ENCODE data around the gene CHAMP1.
"Not testable (repeated sequence)": the region's sequence is repeated elsewhere in the genome, so short reads cannot be mapped to it uniquely, and the experiment has no call there.

Gene CHAMP1

GRCh38 chr13:114299604-114300305, 14.5 kb upstream of the CHAMP1 start:
- no peak for DNase-seq (ENCODE audit: low read depth)

- DNase-seq (ENCODE audit: low read depth) = no peak
Measured at GRCh38 chr13:114303700-114304327, 10.5 kb upstream of the CHAMP1 start.

- no peak for DNase-seq (ENCODE audit: low read depth)
Measured at GRCh38 chr13:114304346-114305034, 9.8 kb upstream of the CHAMP1 start.

DNA sequence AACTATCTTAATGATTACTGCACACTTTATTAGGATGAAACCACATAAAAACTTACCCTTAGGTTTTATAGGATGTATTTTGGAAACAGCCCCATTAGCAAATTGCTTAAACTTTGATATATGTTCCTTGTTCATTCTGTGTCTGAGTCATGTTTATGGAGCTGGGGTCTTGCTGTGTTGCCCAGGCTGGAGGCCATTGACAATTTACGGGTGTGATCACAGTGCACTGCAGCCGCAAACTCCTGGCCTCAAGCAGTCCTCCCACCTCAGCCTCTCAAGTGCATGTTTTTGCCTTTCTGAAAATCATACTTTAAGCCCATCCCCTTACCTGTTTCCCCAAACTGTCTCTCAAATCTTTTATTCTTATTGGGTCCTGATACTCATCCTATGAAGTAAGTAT, 5.2 kb upstream of the CHAMP1 start:
- DNase-seq (ENCODE audit: low read depth) = no peak

GRCh38 chr13:114309806-114310410, 4.4 kb upstream of the CHAMP1 start:
- DNase-seq (ENCODE audit: low read depth) = no peak

- no peak for DNase-seq (ENCODE audit: low read depth)
Measured at GRCh38 chr13:114310956-114311355, 3.3 kb upstream of the CHAMP1 start.

- no peak for DNase-seq (ENCODE audit: low read depth)
Measured at GRCh38 chr13:114311387-114311786, 2.9 kb upstream of the CHAMP1 start.

GRCh38 chr13:114311908-114312307, 2.4 kb upstream of the CHAMP1 start:
- DNase-seq (ENCODE audit: low read depth) = no peak

DNA sequence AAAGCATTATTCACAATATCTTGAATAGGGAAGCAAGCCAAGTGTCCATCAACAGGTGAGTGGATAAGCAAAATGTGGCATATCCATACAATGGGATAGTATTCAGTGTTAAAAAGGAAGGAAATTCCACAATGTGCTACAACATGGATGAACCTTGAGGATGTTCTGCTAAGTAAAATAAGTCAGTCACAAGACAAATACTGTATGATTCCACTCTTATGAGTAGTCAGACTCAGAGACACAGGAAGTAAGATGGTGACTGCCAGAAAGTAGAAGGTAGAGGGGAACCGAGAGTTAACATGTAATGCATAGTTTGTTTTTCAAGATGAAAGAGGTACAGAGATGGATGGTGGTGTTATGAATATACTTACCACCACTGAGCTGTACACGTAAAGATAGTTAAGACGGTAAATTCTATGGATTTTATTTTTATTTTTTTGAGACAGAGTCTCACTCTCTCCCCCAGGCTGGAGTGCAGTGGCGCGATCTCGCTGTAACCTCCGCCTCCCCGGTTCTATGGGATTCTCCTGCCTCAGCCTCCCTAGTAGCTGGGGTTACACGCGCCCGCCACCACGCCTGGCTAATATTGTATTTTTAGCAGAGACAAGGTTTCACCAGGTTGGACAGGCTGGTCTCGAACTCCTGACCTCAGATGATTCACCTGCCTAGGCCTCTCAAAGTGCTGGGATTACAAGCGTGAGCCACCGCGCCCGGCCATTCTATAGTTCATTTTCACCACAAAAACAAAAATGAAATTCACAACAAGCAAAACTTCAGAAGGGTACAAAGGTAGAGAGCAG, 1.0 kb upstream of the CHAMP1 start:
- no peak for DNase-seq (ENCODE audit: low read depth)

- DNase-seq (ENCODE audit: low read depth) = no peak
Measured at GRCh38 chr13:114315074-114315785, 927 bp downstream of the CHAMP1 start.

DNA sequence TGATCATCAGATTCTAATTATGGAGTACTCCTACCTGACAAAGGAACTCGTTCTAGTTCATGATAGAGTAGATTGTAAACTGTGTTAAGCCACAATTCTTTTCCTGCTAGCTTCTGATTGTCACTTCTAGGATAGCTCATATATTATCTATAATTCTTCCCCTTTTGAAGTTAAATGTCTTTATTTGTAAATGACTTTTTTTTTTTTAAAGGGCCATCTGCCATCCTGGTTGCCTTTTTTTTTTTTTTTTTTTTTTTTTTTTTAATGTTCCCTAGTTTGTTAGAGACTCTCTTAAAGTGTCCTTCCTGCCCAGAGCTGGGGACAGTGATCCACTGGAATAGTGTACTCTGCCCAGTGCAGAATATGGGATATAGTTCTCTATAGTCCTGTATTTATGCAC, 4.3 kb downstream of the CHAMP1 start:
- no peak for DNase-seq (ENCODE audit: low read depth)

DNA sequence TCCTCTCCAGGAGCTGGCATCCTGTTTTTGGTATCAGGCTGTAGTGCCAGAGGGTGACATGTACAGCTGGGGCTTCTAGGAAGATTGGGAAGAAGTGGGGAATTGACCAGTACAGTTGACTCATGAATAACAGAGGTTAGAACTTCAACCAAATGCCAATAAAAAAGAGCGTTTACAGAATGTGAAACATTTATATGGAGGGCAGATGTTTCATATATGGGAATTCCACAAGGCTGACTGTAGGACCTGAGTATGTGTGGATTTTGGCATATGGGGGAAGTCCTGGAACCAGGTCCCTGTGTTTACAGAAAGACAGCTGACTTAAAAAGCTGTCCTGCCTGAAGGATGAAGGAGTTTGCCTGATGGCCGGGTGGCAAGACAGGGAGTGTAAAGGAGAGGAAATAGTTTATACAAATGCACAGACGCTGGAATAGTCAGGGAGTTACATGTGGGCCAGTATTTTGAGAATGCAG, 5.2 kb downstream of the CHAMP1 start:
- DNase-seq (ENCODE audit: low read depth) = peak; percentile 49

DNA sequence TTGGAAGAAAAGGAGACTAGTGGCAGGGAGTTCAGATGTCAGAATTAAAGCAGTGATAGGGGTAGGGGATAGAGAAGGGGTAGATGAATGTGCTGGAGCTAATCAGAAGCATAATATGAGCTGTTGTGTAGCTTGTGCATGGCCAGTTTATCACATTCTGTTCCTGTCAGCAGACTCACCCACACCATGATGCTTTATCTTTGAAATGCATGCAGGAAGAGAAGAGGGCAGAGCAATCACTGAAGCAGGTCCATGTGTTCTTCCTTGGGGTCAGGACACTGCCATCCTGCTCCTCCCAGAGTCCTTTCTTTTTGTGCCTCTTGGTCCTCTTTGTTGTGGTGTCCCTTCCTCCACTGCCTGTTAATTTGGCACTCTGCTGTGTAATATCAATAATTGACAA, 5.8 kb downstream of the CHAMP1 start:
- no peak for DNase-seq (ENCODE audit: low read depth)

GRCh38 chr13:114321256-114321655, 7.0 kb downstream of the CHAMP1 start:
- DNase-seq (ENCODE audit: low read depth) = no peak

DNA sequence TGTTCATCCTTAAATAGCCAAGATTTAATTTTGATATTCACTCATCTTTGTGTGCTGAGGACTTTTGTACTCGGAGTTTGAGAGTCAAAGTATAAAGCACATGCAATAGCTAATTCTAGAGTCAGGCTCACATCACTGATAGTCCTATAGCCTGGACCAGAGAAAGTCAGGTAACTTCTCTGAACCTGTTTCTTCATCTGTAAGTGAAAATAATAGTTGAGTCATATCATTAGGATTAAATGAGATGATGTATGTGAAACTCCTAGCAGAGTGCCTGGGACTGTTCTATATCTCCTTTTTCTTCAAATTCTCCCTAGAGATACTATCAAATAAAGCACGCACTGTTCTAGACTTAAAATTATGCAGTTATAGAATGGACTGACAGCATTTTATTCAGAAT, 9.0 kb downstream of the CHAMP1 start:
- no peak for DNase-seq (ENCODE audit: low read depth)

DNA sequence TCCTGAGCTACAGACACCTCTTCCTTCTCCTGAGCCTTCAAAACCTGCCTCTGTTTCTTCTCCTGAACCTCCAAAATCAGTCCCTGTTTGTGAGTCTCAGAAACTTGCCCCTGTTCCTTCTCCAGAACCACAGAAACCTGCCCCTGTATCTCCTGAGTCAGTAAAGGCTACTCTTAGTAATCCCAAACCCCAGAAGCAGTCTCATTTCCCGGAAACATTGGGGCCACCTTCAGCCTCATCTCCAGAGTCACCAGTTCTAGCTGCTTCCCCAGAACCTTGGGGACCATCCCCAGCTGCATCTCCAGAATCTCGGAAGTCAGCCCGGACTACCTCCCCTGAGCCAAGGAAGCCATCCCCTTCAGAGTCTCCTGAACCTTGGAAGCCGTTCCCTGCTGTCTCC, 10.0 kb downstream of the CHAMP1 start:
- DNase-seq (ENCODE audit: low read depth) = no peak

DNA sequence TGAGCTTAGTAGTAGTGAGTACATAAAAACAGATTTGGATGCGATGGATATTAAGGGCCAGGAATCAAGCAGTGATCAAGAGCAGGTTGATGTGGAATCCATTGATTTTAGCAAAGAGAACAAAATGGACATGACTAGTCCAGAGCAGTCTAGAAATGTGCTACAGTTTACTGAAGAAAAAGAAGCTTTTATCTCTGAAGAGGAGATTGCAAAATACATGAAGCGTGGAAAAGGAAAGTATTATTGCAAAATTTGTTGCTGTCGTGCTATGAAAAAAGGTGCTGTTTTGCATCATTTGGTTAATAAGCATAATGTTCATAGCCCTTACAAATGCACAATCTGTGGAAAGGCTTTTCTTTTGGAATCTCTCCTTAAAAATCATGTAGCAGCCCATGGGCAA, 11.4 kb downstream of the CHAMP1 start:
- no peak for DNase-seq (ENCODE audit: low read depth)

GRCh38 chr13:114328034-114328433, 13.7 kb downstream of the CHAMP1 start:
- no peak for DNase-seq (ENCODE audit: low read depth)

DNA sequence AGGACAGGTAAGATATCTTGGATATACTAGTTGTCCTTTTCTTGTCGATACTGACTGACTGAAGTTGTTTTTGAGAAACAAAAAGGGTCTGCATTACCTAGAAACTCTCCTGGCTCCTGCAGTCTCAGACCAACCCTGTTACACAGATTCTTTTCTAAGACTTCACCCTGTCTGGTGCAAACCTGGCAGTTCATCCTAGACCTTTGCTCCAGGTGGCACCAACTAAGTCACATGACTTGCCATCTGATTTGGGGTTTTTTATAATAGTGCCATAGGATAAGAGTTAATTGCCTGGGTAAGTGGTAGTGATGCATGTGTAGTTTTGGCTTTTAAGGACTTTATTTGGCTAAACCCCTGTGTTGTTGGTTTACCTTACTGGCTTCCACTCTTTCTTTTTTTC, 14.3 kb downstream of the CHAMP1 start:
- DNase-seq (ENCODE audit: low read depth) = no peak

DNA sequence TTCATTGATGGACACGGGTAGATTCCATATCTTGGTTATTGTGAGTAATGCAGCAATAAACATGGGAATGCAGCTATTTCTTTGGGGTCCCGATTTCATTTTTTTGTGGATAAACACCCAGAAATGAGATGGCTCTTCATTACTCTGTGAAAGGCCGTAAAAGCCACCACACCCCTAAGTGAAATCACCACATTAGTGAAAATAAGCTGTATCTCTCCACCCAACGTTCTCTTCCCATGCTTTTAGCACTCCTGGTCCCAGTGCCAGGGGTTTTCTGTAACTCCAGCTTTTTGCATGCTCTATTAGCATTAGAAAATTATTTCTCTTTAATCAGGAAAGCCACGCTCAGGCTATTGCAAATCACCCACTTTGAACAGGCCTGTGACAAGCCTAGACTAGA, 15.8 kb downstream of the CHAMP1 start:
- no peak for DNase-seq (ENCODE audit: low read depth)

DNA sequence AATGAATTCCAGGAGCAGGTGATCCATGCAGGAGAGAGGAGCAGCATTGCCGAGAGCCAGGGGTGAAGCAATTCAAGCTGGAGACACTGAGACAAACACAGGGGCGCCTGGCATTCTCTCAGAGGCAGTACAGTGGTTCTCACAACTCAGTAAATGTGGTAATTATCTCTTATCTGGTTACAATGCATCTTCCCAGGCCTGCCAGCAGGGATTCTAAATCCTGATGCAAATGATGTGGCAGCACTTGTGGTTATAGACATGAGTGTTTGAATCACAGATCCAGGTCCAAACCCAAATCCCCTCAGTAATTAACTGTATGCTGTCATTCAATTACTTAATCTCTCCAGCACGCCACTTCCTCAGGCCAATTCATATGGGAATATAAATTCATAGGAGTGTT, 19.6 kb downstream of the CHAMP1 start:
- DNase-seq (ENCODE audit: low read depth) = not testable (repeated sequence)

Measured in fibroblast of the conjunctiva (primary cell).